SK-N-SH treated with all-trans-retinoic acid at 6 μM for 48 hours (cell line): ENCODE measurements around the gene NOL9.

Experiments used
- BACH2 ChIP-seq: fragments of 250-450 bp; sonication (Bioruptor Pico); IDR thresholded peaks from 2 replicates; pipeline ENCODE4 v1.9.0; 2021; ENCODE audit warnings: mild to moderate bottlenecking, borderline replicate concordance
- CREB5 ChIP-seq: fragments of 250-450 bp; sonication (Bioruptor Pico); IDR thresholded peaks from 2 replicates; pipeline ENCODE4 v1.5.1; 2020; ENCODE audit warnings: low read depth, mild to moderate bottlenecking, moderate library complexity
- CSDC2 ChIP-seq: fragments of 250-450 bp; sonication (Bioruptor Pico); IDR thresholded peaks from 2 replicates; pipeline ENCODE4 v1.5.0; 2020; ENCODE audit warnings: mild to moderate bottlenecking, moderate library complexity
- PATZ1 ChIP-seq: fragments of 250-450 bp; sonication (Bioruptor Pico); IDR thresholded peaks from 2 replicates; pipeline ENCODE4 v1.8.0; 2020; ENCODE audit warnings: mild to moderate bottlenecking, moderate library complexity, borderline replicate concordance
- TCF4 ChIP-seq: fragments of 250-450 bp; sonication (Bioruptor Pico); IDR thresholded peaks from 2 replicates; pipeline ENCODE4 v1.8.0; 2021; ENCODE audit warnings: mild to moderate bottlenecking, moderate library complexity, borderline replicate concordance
- ZFP3 ChIP-seq: fragments of 250-450 bp; sonication (Bioruptor Pico); IDR thresholded peaks from 2 replicates; pipeline ENCODE4 v1.5.0; 2020; ENCODE audit warnings: mild to moderate bottlenecking, moderate library complexity
- ZFP30 ChIP-seq: fragments of 450-650 bp; formaldehyde crosslinking; IDR thresholded peaks from 2 replicates; pipeline ENCODE4 v1.5.0; 2022; ENCODE audit warnings: mild to moderate bottlenecking, moderate library complexity
- ZNF565 ChIP-seq: fragments of 450-650 bp; formaldehyde crosslinking; conservative IDR thresholded peaks from 2 replicates; pipeline ENCODE4 v1.5.0; 2020; ENCODE audit warnings: low read depth, mild to moderate bottlenecking, moderate library complexity
- ZNF70 ChIP-seq: fragments of 450-650 bp; formaldehyde crosslinking; IDR thresholded peaks from 2 replicates; pipeline ENCODE4 v1.5.0; 2020; ENCODE audit warnings: mild to moderate bottlenecking, moderate library complexity

GRCh38 chr1:6523566-6523965 is 30.7 kb downstream of the NOL9 start:
- TF ChIP-seq CREB5 (no peak), ZNF565 (CRISPR knock-in tag) (no peak), ZNF70 (no peak), CSDC2 (CRISPR knock-in tag) (no peak), ZFP30 (no peak), PATZ1 (CRISPR knock-in tag) (no peak), BACH2 (CRISPR knock-in tag) (no peak), TCF4 (CRISPR knock-in tag) (no peak), ZFP3 (no peak)
